Measurements from ENCODE around the gene ALPK1.

ALPK1 gene

GRCh38 chr4:112370466-112370865, 73.3 kb downstream of the ALPK1 start (continued):
- no peak for TF ChIP-seq PRDM10 (tag by site-specific recombination; IDR thresholded peaks at IDR 0.05)
- TF ChIP-seq ZBTB44 (tag by site-specific recombination; IDR thresholded peaks at IDR 0.05) = no peak
- TF ChIP-seq ZBTB1 (tag by site-specific recombination; IDR thresholded peaks at IDR 0.05) = no peak
- no peak for TF ChIP-seq ZNF529 (tag by site-specific recombination; IDR thresholded peaks at IDR 0.05; ENCODE audit: insufficient replicate concordance)

DNA sequence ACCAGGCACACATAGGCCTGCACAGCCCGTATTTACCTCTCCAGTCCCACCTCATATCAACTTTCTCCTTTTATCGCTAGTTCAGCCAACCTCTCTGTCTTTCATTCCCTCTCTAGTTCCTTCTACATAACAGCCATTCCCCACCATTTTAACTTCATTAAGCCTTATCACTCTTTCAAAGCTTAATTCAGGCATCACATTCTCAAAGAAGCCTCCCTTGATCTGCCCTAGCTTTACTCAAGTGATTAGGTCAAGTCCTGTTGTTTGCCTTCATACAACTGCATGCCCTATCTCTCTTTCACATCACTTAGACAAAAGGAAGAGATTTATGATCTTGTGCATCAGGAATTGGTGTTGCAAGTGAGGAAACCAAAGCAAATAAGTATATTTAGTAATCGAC, 74.2 kb downstream of the ALPK1 start:
- Histone ChIP-seq H3K9me3 (ENCODE audit: control insufficient read depth, insufficient read depth, low read depth, low read length) (no peaks in the 10 kb centered on the region), H3K4me3 (ENCODE audit: low read depth, low read length) (no peak overlapping the region), H3K4me1 (ENCODE audit: control insufficient read depth, insufficient read depth, low read length) (no peaks in the 10 kb centered on the region), H3K27ac (ENCODE audit: extremely low read depth, low read depth, low read length) (no peak overlapping the region), H3K36me3 (ENCODE audit: control insufficient read depth in 2 of 2, insufficient read depth in 1 of 2, low read length in 2 of 2) (no peaks in the 10 kb centered on the region)
- no peak for TF ChIP-seq ZNF280D (tag by site-specific recombination; IDR thresholded peaks at IDR 0.05)
- TF ChIP-seq ZNF621 (tag by site-specific recombination; IDR thresholded peaks at IDR 0.05) = no peak
- no peak for TF ChIP-seq ZNF302 (tag by site-specific recombination; IDR thresholded peaks at IDR 0.05; ENCODE audit: low read depth)
- TF ChIP-seq ZFP3 (tag by site-specific recombination; IDR thresholded peaks at IDR 0.05; ENCODE audit: low read depth) = no peak
- no peak for TF ChIP-seq ZNF791 (tag by site-specific recombination; IDR thresholded peaks at IDR 0.05)
- TF ChIP-seq ZNF692 (tag by site-specific recombination; IDR thresholded peaks at IDR 0.05) = no peak
- TF ChIP-seq GFI1B (tag by site-specific recombination; IDR thresholded peaks at IDR 0.05) = no peak
- no peak for TF ChIP-seq ZNF391 (tag by site-specific recombination; IDR thresholded peaks at IDR 0.05; ENCODE audit: borderline replicate concordance, low read depth)
- TF ChIP-seq ZNF654 (tag by site-specific recombination; IDR thresholded peaks at IDR 0.05; ENCODE audit: low read depth) = no peak
- TF ChIP-seq ZBTB44 (tag by site-specific recombination; IDR thresholded peaks at IDR 0.05) = no peak
- TF ChIP-seq ZNF792 (tag by site-specific recombination; IDR thresholded peaks at IDR 0.05) = no peak
- CTCF ChIA-PET = no interaction called here
- POLR2A ChIA-PET = no interaction called here
